H54 (cell line): ENCODE results near the gene HAPLN3.

Source experiments
- DNase-seq: peaks from one replicate; pipeline ENCODE4 v3.0.0; 2011; ENCODE audit warnings: low spot score, mixed read lengths; ENCODE audit not compliant: insufficient read length
- FAIRE-seq: peaks from 3 replicates; lab custom pipeline; 2011; peaks lifted over from hg19 to GRCh38; lab: Jason Lieb, UNC
- POLR2A ChIP-seq: IDR thresholded peaks from 2 replicates; pipeline ENCODE4 v1.6.1; 2011; ENCODE audit warnings: low read depth, mild to moderate bottlenecking, low read length

Gene HAPLN3

DNA sequence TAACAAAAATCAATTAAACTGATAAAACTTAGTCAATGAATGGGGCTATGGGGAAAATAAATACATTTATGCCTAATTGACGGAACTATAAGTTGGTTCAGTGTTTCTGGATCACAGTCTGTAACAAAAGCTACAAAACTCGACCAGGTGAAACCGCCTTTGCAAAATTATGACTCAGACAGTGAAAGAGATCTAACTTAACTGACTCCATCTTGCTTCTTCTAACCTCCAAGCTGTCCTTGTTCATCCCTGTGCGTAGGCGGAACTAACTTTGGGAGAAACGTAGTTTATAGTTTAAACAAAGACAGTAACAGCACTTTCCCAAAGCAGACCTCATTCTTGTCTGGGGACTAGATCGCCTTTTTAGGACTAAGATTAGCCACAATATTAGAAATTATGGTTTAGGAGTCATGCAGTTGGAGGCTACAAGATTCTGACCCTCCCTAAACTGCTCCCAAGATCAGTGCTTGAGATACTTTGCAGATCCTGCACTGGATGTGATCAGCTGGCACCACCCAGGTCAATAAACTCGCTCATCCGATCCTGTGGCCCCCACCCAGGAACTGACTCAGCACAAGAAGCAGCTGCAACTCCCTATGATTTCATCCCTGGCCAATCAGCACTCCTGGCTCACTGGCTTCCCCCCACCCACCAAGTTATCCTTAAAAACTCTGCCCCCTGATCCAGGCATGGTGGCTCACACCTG, 25.0 kb upstream of the HAPLN3 start:
- TF ChIP-seq POLR2A = no peak
- no peak for FAIRE-seq
- DNase-seq = no peak

- no peak for TF ChIP-seq POLR2A
- DNase-seq (no peak), FAIRE-seq (peak; percentile 75)
Observed at GRCh38 chr15:88918738-88919137, 23.4 kb upstream of the HAPLN3 start.

DNA sequence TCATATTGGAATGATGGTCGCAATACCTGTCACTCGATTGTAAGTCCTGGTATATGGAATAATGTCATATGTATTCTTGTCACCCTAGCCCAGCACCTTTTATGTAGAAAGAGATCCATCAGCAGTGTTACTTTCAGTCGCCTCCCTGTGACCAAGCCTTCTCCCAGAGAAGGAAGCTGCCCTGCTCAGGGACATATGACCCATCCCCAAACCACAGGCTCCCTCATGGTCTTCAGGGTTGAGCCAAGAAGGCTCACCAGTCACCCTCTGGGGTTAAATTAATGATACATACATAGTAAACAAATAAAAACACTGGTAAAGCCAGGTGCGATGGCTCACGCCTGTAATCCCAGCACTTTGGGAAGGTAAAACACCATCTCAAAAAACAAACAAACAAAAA, 22.4 kb upstream of the HAPLN3 start:
- FAIRE-seq = no peak
- no peak for TF ChIP-seq POLR2A
- DNase-seq = no peak

GRCh38 chr15:88915354-88915753, 20.0 kb upstream of the HAPLN3 start:
- TF ChIP-seq POLR2A = no peak
- no peak for DNase-seq
- FAIRE-seq = no peak

- no peak for DNase-seq
- no peak for FAIRE-seq
Observed at GRCh38 chr15:88913850-88914169, 18.5 kb upstream of the HAPLN3 start.

DNA sequence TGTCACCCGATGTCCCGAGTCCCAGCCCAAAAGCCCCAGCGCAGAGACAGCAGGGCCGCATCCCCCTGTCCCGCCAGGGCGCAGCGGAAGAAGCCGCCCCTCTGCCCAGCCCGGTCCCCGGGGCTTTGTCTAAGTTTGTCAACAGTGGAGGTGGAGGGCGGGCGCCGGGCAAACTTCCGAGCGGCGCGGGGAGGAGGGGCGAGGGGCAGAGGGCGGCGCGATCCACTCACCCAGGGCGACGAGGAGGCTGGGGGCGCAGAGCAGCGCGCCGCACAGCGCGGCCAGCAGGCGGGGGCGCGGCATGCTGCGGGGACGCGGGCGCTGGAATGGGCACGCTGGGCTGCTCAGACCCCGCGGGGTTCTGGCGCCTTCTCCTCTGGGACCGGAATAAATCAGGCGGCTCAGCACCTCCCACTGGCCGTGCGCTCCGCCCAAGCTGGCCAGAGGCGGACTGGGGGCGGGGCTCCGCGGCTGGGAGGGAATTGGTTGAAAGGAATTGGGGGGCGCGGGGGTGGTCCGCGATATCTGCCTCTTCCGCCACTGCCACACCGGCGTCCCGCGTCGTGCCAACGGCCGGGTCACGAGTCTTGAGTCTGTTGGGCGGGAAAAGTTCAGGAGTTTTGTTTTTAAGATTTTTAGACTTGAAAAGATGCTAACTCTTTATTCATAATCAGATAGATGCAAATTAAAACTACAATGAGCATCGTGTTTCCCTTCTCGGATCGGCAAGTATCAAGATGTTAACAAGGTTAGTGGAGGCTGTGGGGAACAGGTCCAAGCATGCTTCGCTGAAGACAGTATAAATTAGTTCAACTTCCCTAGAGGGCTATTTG, 17.9 kb upstream of the HAPLN3 start, which contains the start of gene MFGE8:
TSS of gene MFGE8 (minus strand) at position 363 of the 833 bp plus-strand sequence. CDS start at position 303, 60 bp downstream.
- FAIRE-seq (no peak), DNase-seq (no peak)
- peak; percentile 98 for TF ChIP-seq POLR2A

More at GRCh38 chr15:88913850-88914169, 18.5 kb upstream of the HAPLN3 start:
- no peak for TF ChIP-seq POLR2A

DNA sequence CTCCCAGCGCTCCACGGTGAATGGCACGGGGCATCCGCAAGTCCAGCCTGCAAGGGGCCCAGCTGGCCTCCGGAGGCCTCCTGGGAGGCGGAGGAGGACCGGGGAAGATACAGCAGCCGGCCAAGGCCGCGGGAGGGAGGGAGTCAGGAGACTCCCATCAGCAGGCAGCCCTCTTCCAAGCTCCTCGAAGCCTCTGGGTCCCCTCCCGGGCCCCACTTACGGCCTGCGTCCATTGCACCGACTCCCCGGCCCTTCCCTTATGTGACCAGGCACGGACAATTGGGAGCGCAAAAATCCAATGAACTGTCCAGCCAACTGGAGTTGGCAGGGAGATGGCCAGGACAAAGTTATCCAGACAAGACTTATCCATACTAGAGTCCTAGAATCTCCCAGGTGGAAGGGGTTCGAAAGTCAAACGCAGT, 17.2 kb upstream of the HAPLN3 start:
- no peak for FAIRE-seq
- no peak for TF ChIP-seq POLR2A
- DNase-seq = no peak

DNA sequence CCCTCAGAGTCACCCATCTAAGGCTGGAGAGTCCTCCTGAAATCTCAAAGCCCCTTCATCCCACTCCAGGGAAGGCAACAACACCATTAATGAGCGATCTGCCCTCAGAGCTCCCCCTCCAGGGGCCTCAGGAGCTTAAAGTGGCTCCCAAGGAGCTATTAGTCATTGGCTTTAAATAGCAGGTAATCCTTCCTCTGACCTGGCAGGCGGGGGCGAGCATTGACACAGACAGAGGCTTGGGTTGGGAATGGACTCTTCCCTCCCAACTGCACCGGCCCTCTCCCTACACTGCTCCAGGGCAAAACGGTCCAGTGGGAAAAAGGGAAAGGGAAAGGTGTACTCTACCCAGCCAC, 16.4 kb upstream of the HAPLN3 start:
- no peak for FAIRE-seq
- no peak for TF ChIP-seq POLR2A

DNA sequence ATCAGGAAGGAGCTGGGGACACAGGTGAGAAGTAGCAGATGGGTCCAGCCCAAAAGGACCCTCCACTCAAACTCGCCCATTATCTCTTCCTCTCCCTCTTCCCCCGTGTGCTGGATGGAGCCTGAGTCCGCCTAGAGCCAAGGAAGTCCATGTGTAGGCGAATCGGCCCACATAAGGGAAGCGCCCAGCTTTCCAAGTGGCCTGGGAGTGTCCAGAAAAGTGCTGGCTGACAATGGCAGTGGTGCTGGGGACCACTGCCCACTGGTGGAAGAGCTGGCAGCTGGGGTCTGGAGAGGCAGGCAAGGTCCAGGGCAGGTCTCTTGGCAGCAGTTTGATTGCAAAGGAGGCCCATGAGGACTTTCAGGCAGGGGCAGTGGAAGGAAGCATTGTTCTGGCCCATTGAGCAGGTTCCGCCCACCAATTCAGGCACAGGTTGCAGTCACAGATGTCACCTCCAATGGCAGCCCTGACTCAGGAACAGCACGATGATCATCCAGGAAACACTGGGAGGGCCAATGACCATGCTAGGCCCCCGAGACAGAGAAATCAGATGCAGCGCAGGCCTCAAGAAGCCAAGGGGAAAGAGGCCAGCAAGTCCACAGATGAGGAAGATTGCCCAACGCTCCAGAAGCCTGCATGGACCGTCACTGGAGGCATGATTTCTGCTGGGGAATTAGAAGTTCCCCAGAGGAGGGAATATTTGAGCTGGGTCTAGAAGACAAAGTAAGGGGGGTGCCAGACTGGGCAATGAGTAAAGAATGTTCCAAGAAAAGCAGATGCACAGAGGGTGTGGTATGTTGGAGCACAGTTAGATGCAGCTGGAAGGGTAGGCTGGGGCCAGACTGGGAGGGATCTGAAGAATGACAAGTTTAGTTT, 14.8 kb upstream of the HAPLN3 start:
- TF ChIP-seq POLR2A = no peak
- DNase-seq (no peak), FAIRE-seq (no peak)

More for the DNA sequence above, 16.4 kb upstream of the HAPLN3 start:
- DNase-seq = no peak

- FAIRE-seq (no peak), DNase-seq (no peak)
- no peak for TF ChIP-seq POLR2A
Observed at GRCh38 chr15:88908697-88909621, 13.6 kb upstream of the HAPLN3 start.

DNA sequence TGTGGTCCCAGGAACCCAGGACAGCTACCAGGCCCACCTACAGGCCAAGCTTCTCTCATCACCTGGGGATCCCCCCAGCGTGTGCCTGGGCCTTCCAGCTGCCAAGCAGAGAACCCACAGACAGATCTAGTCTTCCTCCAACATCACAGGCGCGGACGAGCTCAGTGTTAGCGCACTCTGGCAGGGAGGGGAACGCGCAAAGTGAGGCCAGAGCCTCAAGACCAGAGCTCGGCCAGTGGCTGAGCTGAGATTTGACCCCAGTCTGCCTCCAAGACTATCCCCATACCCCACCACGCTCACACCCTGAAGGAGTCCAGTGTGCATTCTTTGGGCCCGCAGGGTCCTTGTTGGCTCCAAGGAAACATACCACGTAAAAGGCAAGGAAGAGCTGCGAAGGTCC, 12.8 kb upstream of the HAPLN3 start:
- no peak for FAIRE-seq
- DNase-seq = no peak
- TF ChIP-seq POLR2A = no peak

DNA sequence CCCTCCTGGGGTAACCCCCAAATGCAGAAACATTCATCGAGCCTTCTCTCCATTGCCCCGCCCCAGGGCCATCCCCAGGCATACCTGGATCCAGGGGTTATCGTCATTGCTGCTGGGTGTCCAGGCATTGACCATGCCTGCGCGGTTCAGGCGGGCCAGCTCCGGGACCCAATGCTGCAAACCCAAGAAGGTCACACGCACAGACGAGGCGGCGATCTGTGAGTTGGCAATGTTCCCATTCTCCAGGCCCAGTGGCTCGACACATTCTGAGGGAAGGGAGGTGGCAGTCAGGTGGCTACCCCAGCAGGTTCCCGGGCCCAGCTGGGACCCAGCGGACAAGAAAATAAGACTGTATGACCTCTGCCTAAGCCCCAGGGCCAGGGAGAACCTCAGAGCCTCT, 11.8 kb upstream of the HAPLN3 start:
- no peak for TF ChIP-seq POLR2A
- DNase-seq (no peak), FAIRE-seq (no peak)

DNA sequence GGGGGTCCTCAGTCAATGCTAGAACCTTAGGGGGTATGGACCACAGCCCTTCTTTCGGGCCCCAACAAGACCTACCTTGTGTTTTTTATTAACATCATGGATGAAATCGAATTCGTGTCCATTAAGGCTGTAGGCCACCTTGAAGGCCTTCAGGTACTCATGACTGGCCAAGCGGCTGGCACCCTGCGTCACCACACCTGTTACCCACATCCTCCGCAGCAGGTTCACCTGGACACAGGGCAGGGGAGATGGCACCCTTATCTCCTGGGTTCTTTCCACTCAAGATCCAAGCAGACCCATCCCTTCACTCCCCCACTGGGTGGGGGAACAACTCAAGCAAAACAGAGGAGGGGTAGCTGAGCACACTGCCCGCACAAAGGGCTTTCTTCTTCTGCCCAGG, 11.2 kb upstream of the HAPLN3 start:
- TF ChIP-seq POLR2A = no peak
- FAIRE-seq (no peak), DNase-seq (no peak)
